ENCODE data around the gene TTC39A. TPM values are rescaled to one million over a fixed set of nuclear protein-coding genes. Genes with fewer than 3 reads are reported as not detected.
A peak's percentile ranks its signal among the peaks of the same experiment; 100 is the strongest.

TTC39A gene
- polyA plus RNA-seq, 4 donors: 6.7 to 10.2 (median 9.0) TPM

- DNase-seq (ENCODE audit: low read depth in 4 of 4, low spot score in 2 of 4): no peak
Measured at GRCh38 chr1:51299185-51299885, 31.0 kb downstream of the TTC39A start.

GRCh38 chr1:51298322-51298705 is 32.0 kb downstream of the TTC39A start:
- DNase-seq (ENCODE audit: low read depth in 4 of 4, low spot score in 2 of 4): no peak

DNA sequence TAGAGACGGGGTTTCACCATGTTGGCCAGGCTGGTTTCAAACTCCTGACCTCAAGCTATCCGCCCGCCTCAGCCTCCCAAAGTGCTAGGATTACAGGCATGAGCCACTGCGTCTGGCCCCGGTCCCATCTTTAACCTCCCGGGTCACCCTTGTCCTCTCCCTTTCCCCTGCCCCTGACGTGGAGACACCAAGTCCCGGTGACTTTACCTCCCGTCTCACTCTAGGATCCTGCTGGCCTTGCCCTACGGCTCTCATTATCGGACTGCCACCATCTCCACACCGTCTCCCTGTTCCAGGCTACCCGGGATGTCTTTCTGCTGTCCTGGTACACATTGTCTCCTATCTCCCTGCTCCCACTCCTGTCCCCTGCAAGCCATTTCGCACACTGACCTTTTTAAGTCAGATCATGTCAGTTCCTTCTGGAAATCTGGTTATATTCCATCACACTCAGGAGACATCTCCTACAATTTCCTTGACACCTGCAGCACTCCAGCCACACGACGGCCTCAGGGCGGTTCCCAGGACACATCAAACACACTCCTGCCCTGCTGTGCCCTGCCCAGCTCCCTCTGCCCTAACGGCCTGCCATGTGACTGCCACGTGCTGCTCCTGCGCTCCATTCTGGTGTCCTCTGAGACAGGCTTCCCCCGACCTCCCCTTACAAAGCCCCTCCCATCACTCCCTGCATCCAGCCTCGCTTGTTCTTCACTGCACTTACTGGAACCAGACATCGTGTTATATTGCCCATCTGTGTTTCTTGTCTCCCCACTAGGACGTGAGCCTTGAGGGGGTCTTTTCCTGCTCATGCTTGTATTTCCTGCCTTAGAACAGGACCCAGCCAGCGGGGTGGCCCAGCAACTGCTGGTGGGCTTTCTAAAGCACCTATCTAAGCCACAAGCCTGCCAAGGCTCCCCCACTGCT is 32.7 kb downstream of the TTC39A start:
- no peak for DNase-seq (ENCODE audit: low read depth in 4 of 4, low spot score in 2 of 4)

- DNase-seq (ENCODE audit: low read depth in 4 of 4, low spot score in 2 of 4): peak; percentile 68 to 79 (median 73)
Measured at GRCh38 chr1:51296383-51297357, 33.7 kb downstream of the TTC39A start.

- no peak for DNase-seq (ENCODE audit: low read depth in 4 of 4, low spot score in 2 of 4)
Measured at GRCh38 chr1:51295926-51296325, 34.4 kb downstream of the TTC39A start.

GRCh38 chr1:51294566-51295184 is 35.7 kb downstream of the TTC39A start:
- DNase-seq (ENCODE audit: low read depth in 4 of 4, low spot score in 2 of 4): no peak

DNA sequence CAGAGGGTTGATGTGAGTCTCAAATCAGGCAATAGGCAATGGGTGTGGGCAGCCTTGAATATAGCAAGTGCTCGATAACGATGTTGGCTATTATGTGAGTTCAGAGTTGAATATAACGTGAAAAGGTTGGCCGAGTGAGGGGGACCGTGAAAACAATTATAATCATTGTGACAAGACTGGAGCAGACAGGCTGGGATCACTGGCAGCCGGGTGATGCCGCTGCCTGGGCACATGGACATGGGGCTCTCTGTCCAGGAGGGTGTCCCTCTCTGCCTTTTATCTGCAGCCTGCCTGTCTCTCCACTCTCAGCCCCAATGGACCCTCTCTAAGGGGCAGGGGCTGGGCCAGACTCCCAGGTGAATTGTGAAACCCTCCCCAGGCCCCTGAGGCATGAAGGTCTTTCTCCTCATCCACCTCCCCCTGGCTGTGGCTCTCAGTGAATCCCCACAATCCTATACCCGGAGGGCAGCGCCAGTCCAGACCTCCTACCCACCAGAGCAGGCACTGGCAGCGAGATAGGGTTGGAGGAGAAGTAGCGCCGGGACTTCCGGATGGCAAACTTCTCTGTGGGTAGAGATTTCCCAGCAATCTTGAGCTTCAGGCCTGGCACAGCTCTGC is 36.4 kb downstream of the TTC39A start:
- DNase-seq (ENCODE audit: low read depth in 4 of 4, low spot score in 2 of 4): no peak

DNA sequence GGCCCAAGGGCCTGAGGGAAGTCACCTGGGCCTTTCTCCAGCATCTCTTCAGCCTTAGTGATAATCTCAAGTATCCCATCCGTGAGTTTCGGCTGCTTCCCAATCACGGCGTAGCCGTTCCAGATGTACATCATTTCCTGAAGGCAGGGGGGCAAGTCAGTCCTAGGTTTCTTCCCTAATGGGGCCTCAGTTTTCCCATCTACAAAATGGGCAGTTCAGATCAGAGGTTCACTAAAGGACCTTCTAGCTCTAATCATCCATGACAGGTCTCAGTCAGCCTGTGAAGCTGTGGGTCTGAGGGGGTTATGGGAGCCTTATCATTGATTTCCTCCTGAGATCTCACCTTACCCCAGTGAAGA is 39.9 kb downstream of the TTC39A start:
- no peak for DNase-seq (ENCODE audit: low read depth in 4 of 4, low spot score in 2 of 4)

GRCh38 chr1:51289676-51290488 is 40.5 kb downstream of the TTC39A start:
- DNase-seq (ENCODE audit: low read depth in 4 of 4, low spot score in 2 of 4): no peak

- DNase-seq (ENCODE audit: low read depth in 4 of 4, low spot score in 2 of 4): no peak
Measured at GRCh38 chr1:51288578-51288977, 41.8 kb downstream of the TTC39A start.

GRCh38 chr1:51287966-51288365 is 42.4 kb downstream of the TTC39A start:
- DNase-seq (ENCODE audit: low read depth in 4 of 4, low spot score in 2 of 4): no peak

DNA sequence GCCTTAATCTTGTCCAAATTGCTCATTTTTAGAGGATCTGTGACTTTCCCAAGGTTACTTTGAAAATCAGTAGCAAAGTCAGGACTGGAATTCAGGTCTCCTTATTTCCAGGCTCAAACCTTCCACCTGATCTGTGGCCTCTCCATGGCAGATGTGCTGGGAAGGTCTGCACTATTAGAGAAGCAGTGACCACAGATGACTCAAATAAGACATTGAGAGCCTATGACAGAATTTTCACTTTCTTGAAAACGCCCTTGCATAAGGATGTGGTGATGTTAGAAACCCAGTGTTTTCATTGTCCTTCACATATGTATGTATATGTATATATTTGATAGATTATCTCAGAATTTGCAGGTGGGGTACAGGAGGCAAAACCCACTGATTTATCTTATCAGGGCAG is 45.3 kb downstream of the TTC39A start:
- DNase-seq (ENCODE audit: low read depth in 4 of 4, low spot score in 2 of 4): no peak

- no peak for DNase-seq (ENCODE audit: low read depth in 4 of 4, low spot score in 2 of 4)
Measured at GRCh38 chr1:51284487-51284954, 45.8 kb downstream of the TTC39A start.

- no peak for DNase-seq (ENCODE audit: low read depth in 4 of 4, low spot score in 2 of 4)
Measured at GRCh38 chr1:51283979-51284378, 46.4 kb downstream of the TTC39A start.

GRCh38 chr1:51282605-51283004 is 47.8 kb downstream of the TTC39A start:
- no peak for DNase-seq (ENCODE audit: low read depth in 4 of 4, low spot score in 2 of 4)

DNA sequence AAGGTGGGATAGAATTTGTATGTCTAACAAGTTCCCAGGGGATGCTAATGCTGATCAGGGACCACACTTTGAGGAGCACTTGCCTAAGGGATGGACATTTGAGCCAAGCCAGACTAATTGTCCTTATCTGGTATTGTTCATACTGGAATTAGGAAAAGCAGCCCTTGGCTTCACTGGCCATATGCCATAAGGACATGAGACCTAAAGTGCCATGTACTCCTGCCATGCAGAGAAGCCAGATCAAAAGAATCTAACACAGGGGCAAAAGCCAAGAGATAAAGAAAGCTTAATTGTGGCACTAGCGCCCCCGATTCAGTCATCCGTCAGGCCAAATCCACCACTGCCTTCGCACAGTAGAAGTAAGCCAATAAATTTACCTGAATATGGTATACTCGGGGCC is 48.6 kb downstream of the TTC39A start:
- no peak for DNase-seq (ENCODE audit: low read depth in 4 of 4, low spot score in 2 of 4)

GRCh38 chr1:51280321-51280978 is 49.9 kb downstream of the TTC39A start:
- no peak for DNase-seq (ENCODE audit: low read depth in 4 of 4, low spot score in 2 of 4)

DNA sequence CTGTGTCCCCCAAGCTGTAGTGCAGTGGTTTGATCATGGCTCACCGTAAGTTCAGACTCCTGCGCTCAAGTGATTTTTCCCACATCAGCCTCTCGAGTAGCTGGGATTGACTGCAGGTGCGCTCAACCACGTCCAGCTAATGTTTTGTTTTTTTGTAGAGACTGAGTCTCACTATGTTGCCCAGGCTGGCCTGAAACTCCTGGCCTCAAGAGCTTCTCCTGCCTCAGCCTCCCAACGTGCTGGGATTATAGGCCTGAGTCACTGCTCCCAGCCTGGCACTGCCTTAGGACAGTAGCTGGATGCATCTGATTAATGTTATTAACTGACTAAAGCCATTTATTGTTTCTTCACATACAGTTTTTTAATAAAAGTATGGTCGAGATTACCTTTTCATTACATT is 54.1 kb downstream of the TTC39A start:
- no peak for DNase-seq (ENCODE audit: low read depth in 4 of 4, low spot score in 2 of 4)
